H1 (cell line): ENCODE results near the gene SYTL1. TPM values are rescaled to one million over a fixed set of nuclear protein-coding genes. Genes with fewer than 3 reads are reported as not detected.

Source experiments
- BCL11A ChIP-seq, 2 experiments: IDR thresholded peaks; one replicate each; pipeline ENCODE4 v1.6.1; 2011; ENCODE audit warnings: low read depth in 2 of 2, low read length in 2 of 2, mild to moderate bottlenecking in 2 of 2
- CEBPB ChIP-seq: IDR thresholded peaks from 2 replicates; pipeline ENCODE4 v1.6.1; 2012; ENCODE audit warnings: low read depth, low read length
- CTCF ChIP-seq, 3 experiments: IDR thresholded peaks; 1 replicate in 2 of 3; 2 replicates in 1 of 3; pipeline versions ENCODE4 v1.5.1 to v1.6.1; 2011; ENCODE audit warnings: low read length in 3 of 3, mild to moderate bottlenecking in 3 of 3, inconsistent platforms in 2 of 3, low read depth in 1 of 3, moderate library complexity in 1 of 3; ENCODE audit not compliant: insufficient read depth in 1 of 3; ENCODE audit errors: control extremely low read depth in 1 of 3
- EGR1 ChIP-seq: IDR thresholded peaks from 2 replicates; pipeline ENCODE4 v1.6.1; 2011; ENCODE audit warnings: low read depth, low read length, borderline replicate concordance
- NANOG ChIP-seq: IDR thresholded peaks from 2 replicates; pipeline ENCODE4 v1.6.1; 2011; ENCODE audit warnings: low read length, low read depth, mild to moderate bottlenecking, inconsistent platforms; ENCODE audit not compliant: insufficient read depth, poor library complexity, severe bottlenecking
- SAP30 ChIP-seq: fragments of 300-600 bp; sonication (generic); IDR thresholded peaks from 2 replicates; pipeline ENCODE4 v1.7.1; 2012; ENCODE audit warnings: low read length, moderate library complexity, mild to moderate bottlenecking, inconsistent platforms; ENCODE audit not compliant: insufficient read depth, insufficient replicate concordance
- polyA plus RNA-seq, 7 experiments: library from polyadenylated mRNA; depleted of rRNA in 3 of 7; stranded (reverse) in 5 of 7; unstranded in 2 of 7; fragments of >200 nt in 5 of 7; fragments of 200-250 nt in 2 of 7; gene quantifications; 1 replicate in 5 of 7; 2 replicates in 1 of 7; 4 replicates in 1 of 7; pipeline versions ENCODE4 v1.2.1 to v1.2.3, GENCODE V29; 2011 to 2013; ENCODE audit warnings: missing spikeins in 2 of 7, mixed read lengths in 2 of 7
- total RNA-seq: library from RNA; stranded (reverse); fragmentation: NEBNext Ultra II Directional; extraction: Animal tissue kit (Norgen Biotek cat#: 25700); gene quantifications from 2 replicates; pipeline ENCODE4 v1.2.1, GENCODE V29; 2021

Gene SYTL1
- total and polyA plus RNA-seq, 2 of the 8 experiments (the other 6 are each of a cell fraction or from before 2014, with no cell fraction given) = 6.4 to 19.5 TPM

- no peak for TF ChIP-seq SAP30
- TF ChIP-seq CEBPB = no peak
- TF ChIP-seq EGR1 = no peak
- no peak for TF ChIP-seq CTCF (IDR thresholded peaks at IDR 0.05; ENCODE audit: control extremely low read depth in 1 of 3, insufficient read depth in 1 of 3, low read depth in 1 of 3, low read length in 3 of 3)
- TF ChIP-seq NANOG = no peak
- no peak for TF ChIP-seq BCL11A (IDR thresholded peaks at IDR 0.05; ENCODE audit: low read depth in 2 of 2, low read length in 2 of 2)
- TF ChIP-seq, all 59 proteins: peak for 0
Observed at GRCh38 chr1:27372022-27372807, 30.4 kb downstream of the SYTL1 start (continued).
